Measurements from ENCODE around the gene MEPCE.
"Not testable (repeated sequence)": the region's sequence is repeated elsewhere in the genome, so short reads cannot be mapped to it uniquely, and the experiment has no call there.

MEPCE gene

GRCh38 chr7:100429637-100430492, at the start of gene MEPCE:
Gene MEPCE (plus strand): TSS chr7:100429831. CDS start chr7:100430019, 188 bp downstream.
- DNase-seq = peak; percentile 96 to 98
- TF ChIP-seq GATA1 (IDR thresholded peaks at IDR 0.05; ENCODE audit: low read depth, low read length) (no peak), POLR2A (IDR thresholded peaks at IDR 0.05; ENCODE audit: low read length) (no peak)

- TF ChIP-seq POLR2A (IDR thresholded peaks at IDR 0.05; ENCODE audit: low read length) (no peak), GATA1 (IDR thresholded peaks at IDR 0.05; ENCODE audit: low read depth, low read length) (no peak)
- no peak for DNase-seq
Measured at GRCh38 chr7:100380196-100380595, 49.4 kb upstream of the MEPCE start.

- DNase-seq = not testable (repeated sequence)
Measured at GRCh38 chr7:100381531-100382233, 47.9 kb upstream of the MEPCE start.

GRCh38 chr7:100382234-100382853, 47.3 kb upstream of the MEPCE start:
- DNase-seq = not testable (repeated sequence)

DNA sequence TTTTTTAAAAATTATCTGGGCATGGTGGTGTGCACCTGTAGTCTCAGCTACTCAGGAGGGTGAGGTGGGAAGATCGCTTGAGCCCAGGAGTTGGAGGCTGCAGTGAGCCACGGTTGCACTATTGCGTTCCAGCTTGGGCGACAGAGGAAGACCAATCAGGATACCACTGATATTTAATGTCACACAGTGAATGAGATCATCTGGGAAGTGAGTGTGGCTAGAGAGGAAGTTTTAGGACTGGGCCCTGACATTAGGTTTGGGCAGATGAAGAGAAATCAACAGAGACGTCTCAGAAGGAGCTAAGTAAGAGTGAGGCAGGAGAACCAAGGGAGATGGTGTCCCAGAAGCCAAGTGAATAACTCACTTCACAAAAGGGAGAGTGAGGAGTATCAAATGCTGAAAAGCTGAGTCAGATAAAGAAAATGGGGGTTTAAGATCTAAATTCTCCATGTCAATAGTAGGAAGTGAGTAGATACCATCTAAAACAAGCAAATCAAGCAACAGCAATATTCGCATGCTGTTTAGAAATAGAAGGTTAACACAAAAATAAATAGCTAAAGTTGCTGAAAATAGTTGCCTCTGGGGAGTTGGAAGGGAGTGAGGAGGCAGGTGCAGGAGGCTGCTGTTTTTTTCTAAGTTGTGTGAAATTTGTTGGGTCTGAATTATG, 44.9 kb upstream of the MEPCE start:
- TF ChIP-seq POLR2A (IDR thresholded peaks at IDR 0.05; ENCODE audit: low read length) (no peak), GATA1 (IDR thresholded peaks at IDR 0.05; ENCODE audit: low read depth, low read length) (no peak)
- DNase-seq = no peak

DNA sequence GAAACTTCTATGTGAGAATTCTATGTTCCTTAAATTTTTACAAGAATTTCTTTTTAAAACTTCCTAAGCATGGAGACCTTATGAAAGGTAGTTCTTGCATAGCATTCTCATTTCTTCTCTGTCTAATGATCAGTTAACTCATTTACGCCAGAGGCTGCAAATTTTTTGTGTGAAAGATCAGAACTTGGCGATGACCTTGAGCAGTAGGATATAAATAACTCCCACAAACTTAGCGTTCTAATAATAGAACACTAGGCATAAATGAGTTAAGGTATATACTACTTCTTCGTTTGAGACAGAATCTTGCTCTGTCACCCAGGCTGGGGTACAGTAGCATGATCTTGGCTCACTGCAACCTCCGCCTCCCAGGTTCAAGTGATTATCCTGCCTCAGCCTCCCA, 42.7 kb upstream of the MEPCE start:
- TF ChIP-seq POLR2A (IDR thresholded peaks at IDR 0.05; ENCODE audit: low read length) (no peak), GATA1 (IDR thresholded peaks at IDR 0.05; ENCODE audit: low read depth, low read length) (no peak)
- DNase-seq = no peak

GRCh38 chr7:100387695-100388094, 41.9 kb upstream of the MEPCE start:
- DNase-seq = no peak
- TF ChIP-seq POLR2A (IDR thresholded peaks at IDR 0.05; ENCODE audit: low read length) = no peak
- TF ChIP-seq GATA1 (IDR thresholded peaks at IDR 0.05; ENCODE audit: low read depth, low read length) = no peak

GRCh38 chr7:100389437-100390088, 40.1 kb upstream of the MEPCE start:
- TF ChIP-seq POLR2A (IDR thresholded peaks at IDR 0.05; ENCODE audit: low read length) (no peak), GATA1 (IDR thresholded peaks at IDR 0.05; ENCODE audit: low read depth, low read length) (no peak)
- DNase-seq = no peak

GRCh38 chr7:100390286-100391009, 39.2 kb upstream of the MEPCE start:
- TF ChIP-seq POLR2A (IDR thresholded peaks at IDR 0.05; ENCODE audit: low read length) (no peak), GATA1 (IDR thresholded peaks at IDR 0.05; ENCODE audit: low read depth, low read length) (no peak)
- no peak for DNase-seq

DNA sequence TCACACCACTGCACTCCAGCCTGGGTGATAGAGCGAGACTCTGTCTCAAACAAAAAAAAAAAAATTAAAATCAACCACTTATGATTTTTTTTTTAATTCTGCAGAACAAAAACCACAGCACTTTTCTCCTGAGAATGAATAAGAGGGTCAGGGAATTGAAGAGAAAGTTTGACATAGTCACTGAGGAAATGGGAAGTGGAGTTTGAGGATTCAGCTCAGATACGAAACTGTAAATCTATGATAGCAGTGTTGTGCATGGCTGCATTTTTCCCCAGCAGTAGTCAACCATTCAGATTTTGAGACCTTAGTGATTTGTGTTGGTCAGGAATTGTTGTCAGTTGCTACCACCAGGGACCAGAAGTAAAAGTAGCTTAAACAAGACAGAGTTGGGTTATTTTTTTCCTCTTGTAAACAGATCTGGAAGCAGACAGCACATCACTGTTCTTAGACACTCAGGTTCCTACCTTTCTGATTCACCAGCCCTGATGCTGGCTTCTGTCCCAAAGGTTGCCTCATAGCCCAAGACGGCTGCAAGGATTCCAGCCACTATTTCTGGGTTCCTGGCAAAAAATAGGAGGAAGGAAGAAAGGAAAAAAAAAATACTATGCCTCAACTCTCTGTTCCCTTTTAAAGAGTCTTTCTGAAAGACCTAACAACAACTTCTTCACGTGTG, 36.3 kb upstream of the MEPCE start:
- no peak for TF ChIP-seq POLR2A (IDR thresholded peaks at IDR 0.05; ENCODE audit: low read length)
- no peak for TF ChIP-seq GATA1 (IDR thresholded peaks at IDR 0.05; ENCODE audit: low read depth, low read length)
- no peak for DNase-seq

GRCh38 chr7:100394077-100394476, 35.6 kb upstream of the MEPCE start:
- DNase-seq = no peak
- no peak for TF ChIP-seq GATA1 (IDR thresholded peaks at IDR 0.05; ENCODE audit: low read depth, low read length)
- TF ChIP-seq POLR2A (IDR thresholded peaks at IDR 0.05; ENCODE audit: low read length) = no peak

DNA sequence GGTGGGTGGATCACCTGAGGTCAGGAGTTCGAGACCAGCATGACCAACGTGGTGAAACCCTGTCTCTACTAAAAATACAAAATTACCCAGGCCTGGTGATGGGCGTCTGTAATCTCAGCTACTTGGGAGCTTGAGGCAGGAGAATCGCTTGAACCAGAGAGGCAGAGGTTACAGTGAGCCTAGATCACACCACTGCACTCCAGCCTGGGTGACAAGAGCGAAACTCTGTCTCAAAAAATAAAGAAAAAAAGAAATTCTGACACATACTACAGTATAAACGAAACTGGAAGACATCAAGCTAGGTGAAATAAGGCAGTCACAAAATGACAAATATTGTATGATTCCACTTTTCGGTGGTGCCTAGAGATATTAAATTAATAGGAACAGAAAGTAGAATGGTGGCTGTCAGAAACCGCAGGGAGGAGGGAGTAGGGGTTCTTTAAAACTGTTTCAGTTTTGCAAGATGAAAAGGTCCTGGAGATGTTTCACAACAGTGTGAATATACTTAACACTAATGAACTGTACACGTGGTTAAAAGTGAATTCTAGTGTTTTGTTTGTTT, 33.1 kb upstream of the MEPCE start:
- TF ChIP-seq POLR2A (IDR thresholded peaks at IDR 0.05; ENCODE audit: low read length) = no peak
- TF ChIP-seq GATA1 (IDR thresholded peaks at IDR 0.05; ENCODE audit: low read depth, low read length) = no peak
- DNase-seq = no peak
